Hypothalamus (tissue), 51 donors: ENCODE data around the gene MVB12A.

ENCODE experiments used
- DNase-seq, 51 donors: peaks; one replicate each; lab custom pipeline; 2025; lab: John Stamatoyannopoulos, UW

The MVB12A gene

GRCh38 chr19:17404015-17404414 lies 15.8 kb upstream of the MVB12A start:
- DNase-seq = no peak

GRCh38 chr19:17404621-17405249 lies 15.1 kb upstream of the MVB12A start:
- DNase-seq = no peak

GRCh38 chr19:17405250-17406045 lies 14.4 kb upstream of the MVB12A start, which contains the start of gene BST2:
Gene BST2, minus strand, starts transcription at chr19:17405630. Its CDS starts 55 bp downstream, at chr19:17405575.
- peak in 22 of 51 donors; percentile 4 to 51 (median 25) for DNase-seq

- peak in 4 of 51 donors; percentile 9 to 32 (median 11) for DNase-seq
Measured at GRCh38 chr19:17406046-17406886, 13.6 kb upstream of the MVB12A start.

GRCh38 chr19:17406887-17407196 lies 13.0 kb upstream of the MVB12A start:
- DNase-seq = no peak

- no peak for DNase-seq
Measured at GRCh38 chr19:17409990-17410389, 9.9 kb upstream of the MVB12A start.

GRCh38 chr19:17411801-17412200 lies 8.0 kb upstream of the MVB12A start:
- no peak for DNase-seq

- no peak for DNase-seq
Measured at GRCh38 chr19:17414097-17414496, 5.8 kb upstream of the MVB12A start.

- no peak for DNase-seq
Measured at GRCh38 chr19:17415121-17415520, 4.7 kb upstream of the MVB12A start.

- DNase-seq = no peak
Measured at GRCh38 chr19:17418710-17419109, 1.1 kb upstream of the MVB12A start.

- DNase-seq = no peak
Measured at GRCh38 chr19:17419154-17419620, 660 bp upstream of the MVB12A start.

GRCh38 chr19:17420475-17420924 lies 653 bp downstream of the MVB12A start:
- peak in 8 of 51 donors; percentile 5 to 27 (median 21) for DNase-seq

GRCh38 chr19:17421942-17422341 lies 2.1 kb downstream of the MVB12A start:
- DNase-seq = no peak

- DNase-seq = no peak
Measured at GRCh38 chr19:17423429-17424208, 3.8 kb downstream of the MVB12A start.

GRCh38 chr19:17424743-17425365 lies 5.0 kb downstream of the MVB12A start:
- DNase-seq = peak in 29 of 51 donors; percentile 4 to 51 (median 27)

GRCh38 chr19:17429641-17430113 lies 9.8 kb downstream of the MVB12A start:
- no peak for DNase-seq

- no peak for DNase-seq
Measured at GRCh38 chr19:17431417-17431816, 11.6 kb downstream of the MVB12A start.

GRCh38 chr19:17435218-17435617 lies 15.4 kb downstream of the MVB12A start:
- no peak for DNase-seq

GRCh38 chr19:17436094-17436873 lies 16.4 kb downstream of the MVB12A start:
- no peak for DNase-seq
